GM23248 (cell line): ENCODE data around the gene MTHFSD. TPM values are rescaled to one million over a fixed set of nuclear protein-coding genes. Genes with fewer than 3 reads are reported as not detected.
A peak's percentile ranks its signal among the peaks of the same experiment; 100 is the strongest.

Source experiments
- DNase-seq: peaks from one replicate; pipeline ENCODE4 v3.0.0-alpha.2; 2015
- H2AFZ ChIP-seq: fragments of 200-600 bp; sonication (generic); 2 replicates; pipeline ENCODE4 v1.6.1; 2016; ENCODE audit warnings: antibody characterized with exemption
- H3F3A ChIP-seq: fragments of 200-600 bp; sonication (generic); 2 replicates; pipeline ENCODE4 v1.6.1; 2016; ENCODE audit warnings: mild to moderate bottlenecking, antibody characterized with exemption, mixed run types; ENCODE audit not compliant: insufficient read depth
- H3K27ac ChIP-seq: fragments of 200-600 bp; sonication (generic); 2 replicates; pipeline ENCODE4 v1.5.1; 2016; ENCODE audit warnings: mild to moderate bottlenecking
- H3K27me3 ChIP-seq: fragments of 200-600 bp; sonication (generic); replicated peaks from 2 replicates; pipeline ENCODE4 v1.6.1; 2016; ENCODE audit warnings: mild to moderate bottlenecking; ENCODE audit not compliant: insufficient read depth
- H3K36me3 ChIP-seq: fragments of 200-600 bp; sonication (generic); 2 replicates; pipeline ENCODE4 v1.6.1; 2016; ENCODE audit warnings: low read depth, mild to moderate bottlenecking
- H3K4me1 ChIP-seq: fragments of 200-600 bp; sonication (generic); 2 replicates; pipeline ENCODE4 v1.6.1; 2016; ENCODE audit warnings: mild to moderate bottlenecking; ENCODE audit not compliant: insufficient read depth
- H3K4me2 ChIP-seq: fragments of 200-600 bp; sonication (generic); one replicate; pipeline ENCODE4 v1.6.1; 2016; ENCODE audit warnings: mild to moderate bottlenecking; ENCODE audit not compliant: unreplicated experiment
- H3K4me3 ChIP-seq: fragments of 200-600 bp; sonication (generic); 2 replicates; pipeline ENCODE4 v1.5.1; 2016; ENCODE audit warnings: mild to moderate bottlenecking
- H3K79me2 ChIP-seq: fragments of 200-600 bp; sonication (generic); 2 replicates; pipeline ENCODE4 v1.6.1; 2016; ENCODE audit warnings: mild to moderate bottlenecking; ENCODE audit not compliant: insufficient read depth
- H3K9ac ChIP-seq: fragments of 200-600 bp; sonication (generic); 2 replicates; pipeline ENCODE4 v1.6.1; 2016; ENCODE audit warnings: mild to moderate bottlenecking
- H3K9me2 ChIP-seq: fragments of 200-600 bp; sonication (generic); 2 replicates; pipeline ENCODE4 v1.6.1; 2016; ENCODE audit warnings: mixed run types, mild to moderate bottlenecking, moderate library complexity; ENCODE audit not compliant: insufficient read depth
- H3K9me3 ChIP-seq: fragments of 200-600 bp; sonication (generic); one replicate; pipeline ENCODE4 v1.6.1; 2017; ENCODE audit warnings: low read depth
- H4K20me1 ChIP-seq: fragments of 200-600 bp; sonication (generic); 2 replicates; pipeline ENCODE4 v1.6.0; 2016; ENCODE audit not compliant: insufficient read depth
- EZH2 ChIP-seq: fragments of 200-600 bp; sonication (generic); IDR thresholded peaks from 2 replicates; pipeline ENCODE4 v1.6.1; 2018; ENCODE audit warnings: antibody characterized with exemption, mild to moderate bottlenecking; ENCODE audit not compliant: insufficient read depth, poor library complexity, severe bottlenecking
- EZH2phosphoT487 ChIP-seq: fragments of 200-600 bp; sonication (generic); IDR thresholded peaks from 2 replicates; pipeline ENCODE4 v1.6.1; 2018; ENCODE audit warnings: antibody characterized with exemption, moderate library complexity, mild to moderate bottlenecking, low read depth; ENCODE audit not compliant: insufficient read depth
- WGBS, 2 experiments: methylation state at CpG; one replicate each; pipeline ENCODE4 v1.1.6; 2015 to 2017; ENCODE audit warnings: low lambda C conversion rate in 2 of 2, low coverage in 1 of 2; ENCODE audit errors: missing lambda C conversion rate in 2 of 2; 5-methylcytosine and 5-hydroxymethylcytosine counted together
- in situ Hi-C: fragments of 300-500 bp; cut with MboI; formaldehyde crosslinking; loops from 2 replicates; pipeline ENCODE4 v1.15.0; 2020
- polyA plus RNA-seq: library from polyadenylated mRNA; unstranded; fragments of >200 nt; fragmentation: Nextera tagmentation; extraction: Ambion mirVana; gene quantifications from 2 replicates; pipeline ENCODE4 v1.2.1, GENCODE V29; 2016
- total RNA-seq: library from RNA; depleted of rRNA; stranded (reverse); fragments of >200 nt; shearing (Covaris generic); gene quantifications from 2 replicates; pipeline ENCODE4 v1.2.3, GENCODE V29; 2014

Gene MTHFSD
- total and polyA plus RNA-seq, 2 experiments from 2014 or later = 12.9 to 14.0 TPM

GRCh38 chr16:86510465-86511261 lies 44.4 kb downstream of the MTHFSD start, which contains the start of gene FOXF1:
TSS of gene FOXF1 (plus strand) at chr16:86510527. CDS start at chr16:86510570, 43 bp downstream.
- WGBS, 2 experiments = 4% methylated on average over 49 to 62 of the region's 89 CpGs
- peak within 1 kb of the TSS; percentile 75 for H3K4me3 ChIP-seq
- in situ Hi-C loops = loop anchor here (25.0 kb wide), 1 partner anchor 673 kb away; no protein-coding TSS in a partner anchor
- H3K9me2 ChIP-seq = no peaks in the 10 kb centered on the region
- no peaks in the 10 kb centered on the region for H3K36me3 ChIP-seq
- no peaks in the 10 kb centered on the region for H4K20me1 ChIP-seq
- H3K4me1 ChIP-seq = peaks cover 3% of the 10 kb centered on the region; the same call in 1 of the 2 replicates
- H3K4me2 ChIP-seq = peak within 1 kb of the TSS; percentile 69
- H3K27ac ChIP-seq = peak within 1 kb of the TSS; percentile 38
- no peaks in the 10 kb centered on the region for H3F3A ChIP-seq
- no peaks in the 10 kb centered on the region for H3K9me3 ChIP-seq
- peak; percentile 70 for DNase-seq
- TF ChIP-seq EZH2phosphoT487 (no peak), EZH2 (no peak)
- H3K27me3 ChIP-seq = peaks cover 36% of the 10 kb centered on the region
- H3K9ac ChIP-seq = peak within 1 kb of the TSS; percentile 66
- peak within 1 kb of the TSS; percentile 70 for H2AFZ ChIP-seq
- peaks cover 32% of the 10 kb centered on the region for H3K79me2 ChIP-seq

- no peaks in the 10 kb centered on the region for H3K9me2 ChIP-seq
- peaks cover 41% of the 10 kb centered on the region for H3K27me3 ChIP-seq
- peaks cover 3% of the 10 kb centered on the region; the same call in 1 of the 2 replicates for H3K4me1 ChIP-seq
- H3K4me2 ChIP-seq = peak overlapping the region; percentile 69
- WGBS, 2 experiments = 1 to 5% methylated on average over 10 to 76 of the region's 84 CpGs
- in situ Hi-C loops = loop anchor here (25.0 kb wide), 1 partner anchor 673 kb away; no protein-coding TSS in a partner anchor
- H3K4me3 ChIP-seq = peak overlapping the region; percentile 75
- peak; percentile 75 for DNase-seq
- H3K79me2 ChIP-seq = peaks cover 32% of the 10 kb centered on the region
- H4K20me1 ChIP-seq = no peaks in the 10 kb centered on the region
- peak overlapping the region; percentile 66 for H3K9ac ChIP-seq
- H3F3A ChIP-seq = no peaks in the 10 kb centered on the region
- peak overlapping the region; percentile 70 for H2AFZ ChIP-seq
- no peaks in the 10 kb centered on the region for H3K9me3 ChIP-seq
- H3K27ac ChIP-seq = peak overlapping the region; percentile 38
- H3K36me3 ChIP-seq = no peaks in the 10 kb centered on the region
- TF ChIP-seq EZH2phosphoT487 (no peak), EZH2 (peak; percentile 19)
These were observed 45.1 kb downstream of the MTHFSD start for GRCh38 chr16:86509759-86510464.

- Histone ChIP-seq H3K4me2 (peak overlapping the region; percentile 69), H3K9me2 (no peaks in the 10 kb centered on the region), H3K9me3 (no peaks in the 10 kb centered on the region), H3K9ac (peak overlapping the region; percentile 66), H3K4me3 (peak overlapping the region; percentile 75), H4K20me1 (no peaks in the 10 kb centered on the region), H3F3A (no peaks in the 10 kb centered on the region), H3K27ac (peak overlapping the region; percentile 38), H3K36me3 (no peaks in the 10 kb centered on the region), H3K79me2 (peaks cover 25% of the 10 kb centered on the region), H3K27me3 (peaks cover 48% of the 10 kb centered on the region), H2AFZ (peak overlapping the region; percentile 70), H3K4me1 (peaks cover 3% of the 10 kb centered on the region; the same call in 1 of the 2 replicates)
- TF ChIP-seq EZH2 = peak; percentile 57
- no peak for TF ChIP-seq EZH2phosphoT487
- 1% methylated on average over 67 to 69 of the region's 79 CpGs for WGBS, 2 experiments
- DNase-seq = peak; percentile 86
- in situ Hi-C loops = loop anchor here (25.0 kb wide), 1 partner anchor 672 kb away; no protein-coding TSS in a partner anchor
These were observed 45.9 kb downstream of the MTHFSD start for GRCh38 chr16:86508947-86509758.
